ENCODE results near the gene RIF1. TPM values are rescaled to one million over a fixed set of nuclear protein-coding genes. Genes with fewer than 3 reads are reported as not detected.

RIF1 gene
- total RNA-seq, 1 experiment from 2014 or later, result 47.3 TPM

DNA sequence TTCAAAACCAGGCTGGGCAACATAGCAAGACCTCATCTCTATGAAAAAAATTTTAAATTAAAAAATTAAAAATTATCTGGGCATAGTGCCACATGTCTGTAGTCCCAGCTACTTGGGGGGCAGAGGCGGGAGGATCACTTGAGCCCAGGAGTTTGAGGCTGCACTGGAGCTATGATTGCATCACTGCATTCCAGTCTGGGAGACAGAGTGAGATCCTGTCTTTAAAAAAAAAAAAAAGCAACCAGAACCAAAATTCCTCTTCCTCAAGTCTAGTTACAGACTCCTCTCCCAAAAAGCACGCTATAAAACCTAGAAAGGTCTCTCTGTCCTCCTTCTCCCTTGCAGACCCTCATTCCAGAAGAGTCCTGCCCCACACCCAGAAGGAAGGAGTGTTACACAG, 28.4 kb upstream of the RIF1 start:
- CTCF ChIA-PET, result interaction anchor here (0.6 kb wide), 1 partner anchor 220 kb away, joined by 3 read pairs; no protein-coding TSS in a partner anchor
- no peak for TF ChIP-seq CTCF (IDR thresholded peaks at IDR 0.05; ENCODE audit: unreplicated experiment)
- peak overlapping the region; percentile 65 for H3K27ac Mint-ChIP-seq (ENCODE audit: low read depth, unreplicated experiment)
- no TSS peak for BruUV-seq (replicated peaks)
- peaks cover 5% of the 10 kb centered on the region for H3K4me1 Mint-ChIP-seq (ENCODE audit: insufficient read depth, unreplicated experiment)
- H3K36me3 Mint-ChIP-seq (ENCODE audit: insufficient read depth, unreplicated experiment), result no peaks in the 10 kb centered on the region
- H3K27me3 Mint-ChIP-seq (ENCODE audit: insufficient read depth, unreplicated experiment), result no peaks in the 10 kb centered on the region
- no peaks in the 10 kb centered on the region for H3K9me3 Mint-ChIP-seq (ENCODE audit: unreplicated experiment)
- intact Hi-C loops (cut with micrococcal nuclease), result no loop called here
- H3K4me3 Mint-ChIP-seq (ENCODE audit: unreplicated experiment), result no peak overlapping the region
- POLR2A ChIA-PET, result interaction anchor here (0.6 to 1.0 kb wide), 2 partner anchors 14 to 15 kb away, joined by 3 read pairs; no protein-coding TSS in a partner anchor
- peak; percentile 17 for DNase-seq (ENCODE audit: unreplicated experiment)

- ChIA-PET CTCF (interaction anchor here (0.6 kb wide), 1 partner anchor 9 kb away, joined by 3 read pairs; no protein-coding TSS in a partner anchor), POLR2A (interaction anchor here (0.9 to 1.1 kb wide), 2 partner anchors 21 to 22 kb away, joined by 3 to 4 read pairs; partner anchors contain the start of gene RIF1)
- TF ChIP-seq CTCF (IDR thresholded peaks at IDR 0.05; ENCODE audit: unreplicated experiment), result no peak
- Mint-ChIP-seq H3K4me1 (ENCODE audit: insufficient read depth, unreplicated experiment) (peaks cover 11% of the 10 kb centered on the region), H3K27me3 (ENCODE audit: insufficient read depth, unreplicated experiment) (no peaks in the 10 kb centered on the region), H3K36me3 (ENCODE audit: insufficient read depth, unreplicated experiment) (no peaks in the 10 kb centered on the region), H3K9me3 (ENCODE audit: unreplicated experiment) (no peaks in the 10 kb centered on the region), H3K4me3 (ENCODE audit: unreplicated experiment) (no peak overlapping the region), H3K27ac (ENCODE audit: low read depth, unreplicated experiment) (no peak overlapping the region)
- BruUV-seq (replicated peaks), result no TSS peak
- intact Hi-C loops (cut with micrococcal nuclease), result no loop called here
- DNase-seq (ENCODE audit: unreplicated experiment), result no peak
Measured at GRCh38 chr2:151388011-151388410, 21.7 kb upstream of the RIF1 start.

- POLR2A ChIA-PET, result no interaction called here
- no TSS peak for BruUV-seq (replicated peaks)
- H3K36me3 Mint-ChIP-seq (ENCODE audit: insufficient read depth, unreplicated experiment), result no peaks in the 10 kb centered on the region
- H3K27me3 Mint-ChIP-seq (ENCODE audit: insufficient read depth, unreplicated experiment), result no peaks in the 10 kb centered on the region
- H3K4me3 Mint-ChIP-seq (ENCODE audit: unreplicated experiment), result no peak overlapping the region
- H3K4me1 Mint-ChIP-seq (ENCODE audit: insufficient read depth, unreplicated experiment), result peaks cover 11% of the 10 kb centered on the region
- intact Hi-C loops (cut with micrococcal nuclease), result no loop called here
- H3K27ac Mint-ChIP-seq (ENCODE audit: low read depth, unreplicated experiment), result no peak overlapping the region
- no peaks in the 10 kb centered on the region for H3K9me3 Mint-ChIP-seq (ENCODE audit: unreplicated experiment)
- no peak for DNase-seq (ENCODE audit: unreplicated experiment)
- CTCF ChIA-PET, result no interaction called here
- no peak for TF ChIP-seq CTCF (IDR thresholded peaks at IDR 0.05; ENCODE audit: unreplicated experiment)
Measured at GRCh38 chr2:151391436-151391835, 18.3 kb upstream of the RIF1 start.

GRCh38 chr2:151394509-151394908, 15.2 kb upstream of the RIF1 start:
- TF ChIP-seq CTCF (IDR thresholded peaks at IDR 0.05; ENCODE audit: unreplicated experiment), result no peak
- CTCF ChIA-PET, result interaction anchor here (1.1 kb wide), 1 partner anchor 41 kb away, joined by 3 read pairs; no protein-coding TSS in a partner anchor
- Mint-ChIP-seq H3K27me3 (ENCODE audit: insufficient read depth, unreplicated experiment) (no peaks in the 10 kb centered on the region), H3K36me3 (ENCODE audit: insufficient read depth, unreplicated experiment) (no peaks in the 10 kb centered on the region), H3K4me1 (ENCODE audit: insufficient read depth, unreplicated experiment) (peaks cover 11% of the 10 kb centered on the region), H3K9me3 (ENCODE audit: unreplicated experiment) (no peaks in the 10 kb centered on the region), H3K4me3 (ENCODE audit: unreplicated experiment) (no peak overlapping the region), H3K27ac (ENCODE audit: low read depth, unreplicated experiment) (no peak overlapping the region)
- DNase-seq (ENCODE audit: unreplicated experiment), result no peak
- no TSS peak for BruUV-seq (replicated peaks)
- POLR2A ChIA-PET, result no interaction called here
- intact Hi-C loops (cut with micrococcal nuclease), result no loop called here
